Measurements from ENCODE around the gene PHACTR1.
A peak's percentile ranks its signal among the peaks of the same experiment; 100 is the strongest.

PHACTR1 gene

DNA sequence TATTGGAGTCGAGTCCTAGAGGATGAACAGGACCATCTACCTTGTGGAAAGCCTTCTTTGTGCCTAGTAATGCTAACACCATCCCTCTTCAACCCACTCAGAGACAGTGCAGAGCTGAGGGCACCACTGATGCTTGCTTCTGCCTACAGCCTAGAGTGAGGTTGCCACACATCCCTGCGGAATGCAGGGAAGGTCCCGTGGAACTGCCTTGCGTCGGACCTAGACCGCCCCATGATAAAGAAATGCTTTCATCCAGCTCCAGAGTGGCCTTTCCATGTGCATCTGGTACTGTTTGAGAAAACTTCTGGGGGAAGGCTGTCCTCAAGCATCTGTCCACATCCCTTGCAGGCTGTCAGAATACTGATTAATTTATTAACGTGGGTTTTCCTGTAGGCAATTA, 168.4 kb downstream of the PHACTR1 start:
- TF ChIP-seq, protein P1, sequence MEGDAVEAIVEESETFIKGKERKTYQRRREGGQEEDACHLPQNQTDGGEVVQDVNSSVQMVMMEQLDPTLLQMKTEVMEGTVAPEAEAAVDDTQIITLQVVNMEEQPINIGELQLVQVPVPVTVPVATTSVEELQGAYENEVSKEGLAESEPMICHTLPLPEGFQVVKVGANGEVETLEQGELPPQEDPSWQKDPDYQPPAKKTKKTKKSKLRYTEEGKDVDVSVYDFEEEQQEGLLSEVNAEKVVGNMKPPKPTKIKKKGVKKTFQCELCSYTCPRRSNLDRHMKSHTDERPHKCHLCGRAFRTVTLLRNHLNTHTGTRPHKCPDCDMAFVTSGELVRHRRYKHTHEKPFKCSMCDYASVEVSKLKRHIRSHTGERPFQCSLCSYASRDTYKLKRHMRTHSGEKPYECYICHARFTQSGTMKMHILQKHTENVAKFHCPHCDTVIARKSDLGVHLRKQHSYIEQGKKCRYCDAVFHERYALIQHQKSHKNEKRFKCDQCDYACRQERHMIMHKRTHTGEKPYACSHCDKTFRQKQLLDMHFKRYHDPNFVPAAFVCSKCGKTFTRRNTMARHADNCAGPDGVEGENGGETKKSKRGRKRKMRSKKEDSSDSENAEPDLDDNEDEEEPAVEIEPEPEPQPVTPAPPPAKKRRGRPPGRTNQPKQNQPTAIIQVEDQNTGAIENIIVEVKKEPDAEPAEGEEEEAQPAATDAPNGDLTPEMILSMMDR (IDR thresholded peaks at IDR 0.05; ENCODE audit: low read depth, low read length), result no peak
- DNase-seq (ENCODE audit: extremely low read depth, low read depth), result no peak

DNA sequence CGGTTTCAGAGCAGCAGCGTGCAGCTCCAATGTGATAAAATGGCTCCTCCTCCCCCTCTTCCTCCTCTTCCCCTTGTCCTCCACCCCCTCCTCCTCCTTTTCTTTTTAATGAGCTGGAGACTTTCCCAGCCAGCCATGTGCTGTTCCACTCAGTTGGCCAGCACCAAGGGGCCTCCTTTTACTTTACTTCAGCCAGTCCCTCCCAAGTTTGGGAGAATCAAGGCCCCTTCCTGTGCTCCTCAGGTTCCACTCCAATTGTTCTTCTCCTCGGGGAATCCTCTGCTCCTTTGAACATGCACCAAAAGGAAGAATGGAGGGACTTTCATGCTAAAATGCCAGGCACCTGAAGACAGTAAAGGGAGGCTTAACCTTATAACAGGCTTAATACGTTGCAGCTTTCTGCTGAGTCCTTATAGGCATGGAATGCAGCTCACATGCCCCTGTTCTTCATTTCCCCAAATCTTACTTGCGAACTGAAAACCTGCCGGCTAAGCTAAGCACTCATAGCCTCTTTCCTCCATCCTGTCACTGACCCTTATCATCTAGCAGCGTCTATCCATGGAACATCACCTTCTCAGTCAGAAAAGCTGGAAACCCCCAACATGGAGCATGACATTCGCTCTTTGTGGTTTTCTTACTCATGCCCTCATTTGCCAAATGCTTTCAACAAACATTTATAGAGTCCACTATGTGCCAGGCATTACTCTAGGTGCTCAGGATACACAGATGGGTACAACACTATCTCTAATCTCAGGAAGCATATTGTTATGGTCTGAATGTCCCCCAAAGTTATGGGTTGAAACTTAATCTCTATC, 170.6 kb downstream of the PHACTR1 start:
- DNase-seq (ENCODE audit: extremely low read depth, low read depth), result no peak
- TF ChIP-seq, protein P1 (IDR thresholded peaks at IDR 0.05; ENCODE audit: low read depth, low read length), result no peak

DNA sequence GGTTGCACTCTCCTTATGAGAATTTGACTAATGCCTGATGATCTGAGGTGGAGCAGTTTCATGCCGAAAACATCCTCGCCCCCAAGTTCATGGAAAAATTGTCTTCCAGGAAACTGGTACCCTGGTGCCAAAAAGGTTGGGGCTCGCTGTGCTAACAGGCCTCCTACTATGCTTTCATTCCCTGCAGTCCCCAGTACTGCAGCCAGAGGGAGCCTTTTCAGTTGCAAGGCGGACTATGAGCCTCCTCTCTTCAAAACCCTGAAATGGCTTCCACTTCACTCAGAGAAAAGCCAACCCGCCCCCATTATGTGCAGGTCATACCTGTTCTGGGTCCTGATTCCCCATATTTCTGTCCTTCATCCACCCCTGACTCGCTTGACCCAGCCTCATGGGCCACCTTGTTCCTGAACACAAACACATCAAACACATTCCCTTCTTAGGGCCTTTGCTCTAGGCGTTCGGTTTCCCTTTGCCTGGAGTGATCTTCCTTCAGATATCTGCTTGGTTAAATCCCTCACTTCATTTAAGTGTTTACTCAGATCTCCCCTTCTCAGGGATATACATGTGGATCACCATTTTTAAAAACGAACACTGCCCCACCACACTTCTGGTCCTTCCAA, 173.7 kb downstream of the PHACTR1 start:
- DNase-seq (ENCODE audit: extremely low read depth, low read depth), result no peak
- TF ChIP-seq, protein P1 (IDR thresholded peaks at IDR 0.05; ENCODE audit: low read depth, low read length), result peak; percentile 17

DNA sequence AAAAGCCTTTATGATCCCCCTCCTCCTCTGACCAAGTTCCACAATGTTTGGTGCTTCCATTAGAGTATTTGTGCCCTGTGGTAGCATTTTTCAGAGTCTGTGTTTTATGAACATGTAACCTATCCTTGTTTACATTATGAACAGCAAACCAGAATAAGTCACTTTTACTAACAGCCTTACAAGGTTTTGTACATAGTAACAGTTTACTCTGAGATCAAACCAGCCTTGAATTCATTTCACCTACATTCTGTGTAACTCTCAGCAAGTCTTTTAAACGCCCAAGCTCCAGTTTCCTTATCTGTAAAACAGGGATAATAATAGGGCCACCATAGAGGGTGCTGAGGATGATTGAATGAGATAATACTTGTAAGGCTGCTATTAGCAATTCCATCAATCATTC, 175.0 kb downstream of the PHACTR1 start:
- TF ChIP-seq, protein P1 (IDR thresholded peaks at IDR 0.05; ENCODE audit: low read depth, low read length), result no peak

GRCh38 chr6:12892151-12892550, 175.6 kb downstream of the PHACTR1 start:
- no peak for DNase-seq (ENCODE audit: extremely low read depth, low read depth)
- TF ChIP-seq, protein P1 (IDR thresholded peaks at IDR 0.05; ENCODE audit: low read depth, low read length), result no peak

More for the DNA sequence above, 175.0 kb downstream of the PHACTR1 start:
- no peak for DNase-seq (ENCODE audit: extremely low read depth, low read depth)

DNA sequence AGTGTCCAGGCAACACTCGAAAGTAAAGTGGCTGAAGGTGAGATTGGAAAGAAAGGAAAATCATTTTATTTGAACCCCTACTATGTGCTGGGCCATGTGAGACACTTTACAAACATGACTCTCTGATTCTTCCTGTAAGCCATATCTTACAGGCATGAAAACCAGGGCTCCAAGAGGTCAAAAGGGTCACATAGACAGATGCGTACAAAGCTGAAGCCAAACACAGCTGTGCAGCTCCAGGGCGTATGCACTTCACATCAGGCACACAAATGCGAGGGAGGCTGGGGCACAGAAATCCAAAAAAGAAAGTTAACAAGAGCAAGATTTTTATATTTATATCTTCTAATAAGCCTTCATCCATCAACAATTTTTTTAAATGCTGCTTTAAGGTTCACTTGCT, 176.5 kb downstream of the PHACTR1 start:
- TF ChIP-seq, protein P1 (IDR thresholded peaks at IDR 0.05; ENCODE audit: low read depth, low read length), result no peak
- DNase-seq (ENCODE audit: extremely low read depth, low read depth), result no peak

GRCh38 chr6:12895721-12896120, 179.2 kb downstream of the PHACTR1 start:
- no peak for DNase-seq (ENCODE audit: extremely low read depth, low read depth)
- TF ChIP-seq, protein P1 (IDR thresholded peaks at IDR 0.05; ENCODE audit: low read depth, low read length), result no peak
